ENCODE measurements around the gene HDHD3.

Gene HDHD3

DNA sequence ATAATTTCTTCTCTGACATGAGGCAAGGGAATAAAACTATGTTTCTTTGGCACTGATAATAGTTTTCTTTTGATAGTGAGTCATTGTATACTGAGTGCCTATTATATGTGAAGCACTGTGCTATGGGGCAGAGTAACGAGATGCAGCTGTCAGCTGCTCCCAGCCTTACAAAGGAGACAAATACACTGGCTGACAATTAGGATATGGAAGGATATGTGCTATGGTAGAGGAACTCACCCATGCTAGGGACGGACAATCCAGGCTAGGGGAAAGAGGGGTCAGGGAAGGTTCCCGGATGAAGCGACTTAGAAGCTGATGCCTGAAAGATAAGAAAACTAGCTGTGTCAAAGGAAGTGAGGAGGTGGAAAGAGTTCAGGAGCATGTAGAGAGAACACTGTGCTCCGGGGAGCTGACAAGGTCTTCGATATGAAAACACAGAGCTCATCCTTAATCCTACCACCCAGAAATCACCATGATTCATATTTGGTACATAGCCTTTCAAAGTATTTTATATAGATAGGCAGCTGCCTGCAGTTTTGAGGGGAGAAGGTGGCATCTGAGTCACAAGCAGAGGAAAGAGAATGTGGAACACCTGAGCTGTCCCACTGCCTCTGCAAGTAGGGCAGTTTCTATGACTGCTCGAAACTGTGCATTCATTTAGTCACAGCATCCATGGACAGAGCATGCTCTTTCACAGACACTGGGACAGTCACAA lies 15.3 kb downstream of the HDHD3 start:
- no peak for DNase-seq

DNA sequence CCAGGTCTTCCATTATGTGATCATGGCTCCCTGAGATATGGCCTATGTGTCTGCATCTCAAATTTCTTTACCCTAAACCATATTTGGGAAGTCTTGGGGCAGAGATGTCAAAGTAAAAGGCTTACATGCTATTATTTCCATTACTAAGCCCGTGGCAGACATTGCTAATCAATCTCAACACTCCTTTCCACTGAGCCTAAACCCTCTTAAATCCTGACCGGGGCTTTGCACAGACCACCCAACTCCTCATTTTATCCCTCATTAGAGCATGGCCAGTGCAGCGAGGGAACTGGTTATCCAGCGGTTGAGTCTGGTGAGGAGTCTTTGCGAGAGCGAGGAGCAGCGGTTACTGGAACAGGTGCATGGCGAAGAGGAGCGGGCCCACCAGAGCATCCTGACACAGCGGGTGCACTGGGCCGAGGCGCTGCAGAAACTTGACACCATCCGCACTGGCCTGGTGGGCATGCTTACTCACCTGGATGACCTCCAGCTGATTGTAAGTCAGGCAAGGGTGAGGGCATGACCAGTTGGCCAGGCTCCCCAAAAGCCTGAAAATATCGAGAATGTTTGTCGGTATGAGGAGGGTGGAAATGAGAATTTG lies 16.4 kb downstream of the HDHD3 start:
- DNase-seq = no peak

DNA sequence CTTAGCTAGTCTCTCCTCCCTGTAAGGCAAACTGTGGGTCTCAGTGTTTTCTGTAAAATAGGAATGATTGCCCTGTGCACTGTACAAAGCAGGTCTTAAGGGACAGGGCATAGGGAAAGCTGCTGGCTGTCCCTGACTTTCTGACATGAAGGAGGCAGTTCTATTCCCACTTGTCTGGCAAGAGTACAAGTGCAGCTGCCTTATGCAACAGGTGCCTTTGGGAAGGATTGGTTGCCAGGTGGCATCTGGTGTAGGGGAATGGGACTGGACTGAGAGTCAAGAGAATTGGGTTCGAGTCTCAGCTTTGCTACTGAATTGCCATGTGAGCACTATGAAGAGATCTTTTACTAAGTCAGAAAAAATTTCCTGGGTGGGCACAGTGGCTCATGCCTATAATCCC lies 17.4 kb downstream of the HDHD3 start:
- DNase-seq = no peak

DNA sequence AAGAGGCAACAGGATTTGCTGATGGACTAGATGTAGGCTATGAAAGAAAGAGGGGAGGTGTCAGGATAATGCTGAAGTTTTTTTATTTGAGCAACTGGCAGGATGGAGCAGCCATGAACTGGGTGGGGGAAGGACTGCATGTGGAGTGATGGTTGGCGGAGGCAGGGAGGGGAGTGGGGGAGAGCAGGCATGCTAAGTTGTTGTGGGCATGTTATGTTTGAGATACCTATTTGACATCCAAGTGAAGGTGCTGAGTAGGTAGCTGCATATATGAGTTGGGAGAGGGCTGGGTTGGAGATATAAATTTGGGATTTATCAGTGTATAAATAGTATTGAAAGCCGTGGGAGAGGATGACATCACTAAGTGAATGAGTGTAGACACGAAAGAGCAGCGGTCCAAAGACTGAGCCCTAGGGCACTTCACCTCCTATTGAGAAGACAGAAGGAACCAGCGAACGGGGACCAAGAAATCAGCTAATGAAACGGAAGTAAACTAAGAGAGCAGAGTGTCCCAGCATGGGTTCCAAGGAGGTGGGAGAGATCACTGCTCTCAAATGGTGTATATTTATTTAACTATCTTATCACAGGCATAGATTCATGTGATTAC lies 20.0 kb downstream of the HDHD3 start:
- no peak for DNase-seq

DNA sequence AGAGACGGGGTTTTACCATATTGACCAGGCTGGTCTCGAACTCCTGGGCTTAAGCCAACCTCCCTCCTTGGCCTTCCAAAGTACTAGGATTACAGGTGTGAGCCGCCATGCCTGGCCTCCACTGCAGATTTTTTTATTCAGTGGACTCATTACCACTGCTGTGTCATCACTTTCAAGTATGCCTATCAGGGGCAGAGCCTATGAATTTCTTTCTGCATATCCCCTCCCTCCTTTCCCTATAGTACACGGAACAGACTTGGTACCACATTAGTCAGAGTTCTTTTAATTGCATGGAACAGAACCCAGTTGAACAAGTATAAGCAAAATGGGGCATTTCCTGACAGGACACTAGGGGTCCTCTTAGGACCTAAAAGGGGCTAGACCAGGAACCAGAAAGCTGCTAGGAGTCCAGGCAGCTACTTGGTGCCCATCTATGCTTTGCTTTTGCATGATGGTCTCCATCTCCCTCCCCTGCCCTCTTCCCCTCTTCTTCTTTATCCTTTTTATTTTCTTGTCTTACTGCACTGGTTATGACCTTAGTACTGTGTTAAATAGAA lies 21.7 kb downstream of the HDHD3 start:
- DNase-seq = no peak

DNA sequence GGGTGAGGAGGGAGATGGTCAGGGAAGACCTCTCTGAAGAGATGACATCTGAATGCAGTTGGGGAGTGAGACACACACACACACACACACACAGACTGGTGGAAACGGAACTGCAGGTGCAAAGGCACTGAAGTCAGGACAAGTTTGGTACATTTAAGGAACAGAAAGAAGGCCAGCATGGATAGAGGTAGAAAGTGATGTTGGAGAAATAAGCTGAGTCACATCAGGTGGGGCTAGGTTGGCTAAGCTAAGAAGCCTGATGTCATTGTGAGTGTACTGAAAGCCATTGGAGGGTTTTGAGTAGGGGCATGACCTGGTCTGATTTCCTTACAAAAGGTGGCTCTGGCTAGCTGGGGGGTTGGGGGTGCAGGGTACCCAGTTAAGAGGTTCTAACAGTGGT lies 24.4 kb downstream of the HDHD3 start:
- DNase-seq = no peak

DNA sequence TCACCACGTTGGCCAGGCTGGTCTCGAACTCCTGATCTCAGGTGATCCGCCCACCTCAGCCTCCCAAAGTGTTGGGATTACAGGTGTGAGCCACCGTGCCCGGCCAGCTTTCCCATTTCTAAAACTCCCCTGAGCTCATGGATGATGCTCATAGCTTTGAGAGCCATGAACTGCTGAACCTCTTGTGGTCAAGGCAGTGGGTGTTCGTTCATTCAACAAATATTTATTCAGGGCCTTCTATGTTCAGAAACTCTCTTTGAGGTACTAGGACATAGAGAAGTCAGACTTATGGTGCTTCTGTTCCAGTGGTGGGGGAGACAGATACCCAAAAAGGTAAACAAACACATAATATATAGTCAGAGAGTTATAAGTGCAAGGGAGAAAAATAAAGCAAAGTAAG lies 24.8 kb downstream of the HDHD3 start:
- DNase-seq = no peak

DNA sequence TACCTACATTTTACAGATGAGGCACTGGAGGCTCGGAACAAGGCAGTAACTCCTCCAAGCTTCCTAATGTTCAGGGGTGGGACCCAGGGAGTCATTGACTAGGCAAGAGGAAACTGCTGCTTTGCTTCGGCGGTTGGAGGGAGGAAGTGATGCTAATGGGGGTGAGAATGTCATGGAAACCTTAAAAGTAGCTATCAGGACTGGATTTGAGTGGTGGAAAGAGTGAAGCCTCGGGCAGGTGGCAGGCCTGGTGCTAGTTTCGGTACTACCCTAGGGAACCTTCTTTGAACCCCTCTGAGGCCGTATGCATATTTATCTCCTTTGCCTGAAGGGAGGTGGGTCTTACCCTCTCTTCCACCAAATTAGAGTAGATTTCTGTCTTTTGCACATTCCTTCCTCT lies 25.8 kb downstream of the HDHD3 start:
- DNase-seq = no peak

DNA sequence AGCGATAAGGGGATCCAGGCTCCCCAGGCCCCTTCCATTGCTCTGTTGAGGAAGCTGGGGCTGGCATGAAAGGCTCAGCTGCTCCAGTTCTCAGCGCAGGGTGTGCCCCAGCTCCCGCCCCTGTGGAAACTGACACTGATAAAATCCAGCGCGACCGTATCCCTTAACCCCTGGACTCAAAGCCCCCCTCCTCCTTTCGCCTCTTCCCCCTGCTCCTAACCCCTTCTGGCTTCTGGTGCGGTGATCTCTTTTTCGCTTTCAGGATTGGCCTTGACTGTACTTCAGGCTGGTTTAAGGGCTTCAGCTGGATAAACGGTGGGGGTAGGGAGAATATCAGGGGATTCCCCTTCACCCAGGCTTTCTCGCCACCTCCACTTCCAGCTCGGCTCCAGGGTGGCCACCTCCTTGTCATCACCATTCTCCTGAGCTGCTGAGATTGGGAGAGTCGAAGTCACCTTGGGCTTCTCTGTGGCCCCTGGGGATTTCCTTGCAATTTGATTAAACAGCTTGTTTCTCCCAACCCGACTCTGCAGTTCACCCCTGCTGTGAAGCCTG lies 26.6 kb downstream of the HDHD3 start:
- DNase-seq = no peak

DNA sequence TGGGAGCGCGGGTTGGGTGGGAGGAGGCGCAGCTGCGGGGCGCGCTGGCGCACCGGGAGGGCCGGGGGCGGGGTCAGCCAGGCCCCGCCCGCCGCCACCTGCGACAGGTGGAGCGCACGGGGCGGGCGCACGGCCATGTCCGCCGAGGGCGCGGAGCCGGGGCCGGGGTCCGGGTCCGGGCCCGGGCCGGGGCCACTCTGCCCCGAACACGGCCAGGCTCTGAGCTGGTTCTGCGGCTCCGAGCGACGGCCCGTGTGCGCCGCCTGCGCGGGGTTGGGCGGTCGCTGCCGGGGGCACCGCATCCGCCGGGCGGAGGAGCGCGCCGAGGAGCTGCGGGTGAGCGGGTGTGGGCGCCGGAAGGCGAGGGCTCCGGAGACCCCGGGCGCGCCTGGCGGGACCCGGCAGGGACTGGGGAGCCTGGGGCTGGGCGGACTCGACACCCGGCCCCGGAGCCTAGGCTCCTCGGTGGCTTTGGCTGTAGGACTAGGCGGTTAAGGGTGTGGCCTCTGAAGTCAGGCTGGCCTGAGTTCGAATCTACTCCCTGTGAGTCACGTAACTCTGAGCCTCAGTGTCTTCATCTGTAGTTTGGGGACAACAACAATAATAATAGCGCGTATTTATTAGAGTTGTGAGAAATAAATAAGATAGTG lies 27.2 kb downstream of the HDHD3 start, which contains the start of gene BSPRY:
TSS of gene BSPRY (plus strand) at position 97 of the 650 bp plus-strand sequence. CDS start at position 136, 39 bp downstream.
- DNase-seq = no peak

DNA sequence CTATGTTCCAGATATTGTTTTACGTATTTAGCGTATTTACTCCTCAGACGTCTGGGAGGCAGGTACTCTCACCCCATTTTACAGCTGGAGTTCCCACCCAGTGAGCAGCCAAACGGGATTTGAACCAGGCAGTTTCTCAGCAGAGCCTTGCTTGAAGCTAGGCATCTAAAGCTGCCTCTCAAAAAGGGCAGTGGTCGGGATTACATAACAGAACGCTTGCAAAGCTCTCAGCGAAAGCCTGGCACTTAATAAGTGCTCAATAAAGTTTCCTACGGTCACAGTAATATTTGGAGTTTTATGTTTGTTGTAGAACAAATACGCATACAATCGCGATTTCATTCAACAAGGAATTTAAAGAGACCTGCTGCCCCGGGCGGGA lies 27.7 kb downstream of the HDHD3 start:
- no peak for DNase-seq

DNA sequence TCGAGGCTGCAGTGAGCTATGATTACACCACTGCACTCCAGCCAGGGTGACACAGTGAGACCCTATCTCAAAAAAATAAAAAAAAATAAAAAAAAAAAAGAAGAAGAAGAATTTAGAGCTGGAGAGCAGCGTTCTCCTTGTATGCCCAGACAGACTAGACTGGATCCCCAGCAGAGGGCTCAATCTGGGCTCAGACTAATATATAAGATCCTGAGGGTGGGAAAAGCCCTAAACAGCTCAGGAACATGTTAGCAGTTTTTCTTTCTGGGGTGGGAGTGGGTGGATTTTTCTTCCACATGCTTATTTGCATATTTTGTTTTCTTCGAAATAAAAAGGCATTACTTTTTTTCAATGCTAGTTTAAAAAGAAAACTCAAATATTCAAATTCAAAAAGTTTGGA lies 28.3 kb downstream of the HDHD3 start:
- no peak for DNase-seq

DNA sequence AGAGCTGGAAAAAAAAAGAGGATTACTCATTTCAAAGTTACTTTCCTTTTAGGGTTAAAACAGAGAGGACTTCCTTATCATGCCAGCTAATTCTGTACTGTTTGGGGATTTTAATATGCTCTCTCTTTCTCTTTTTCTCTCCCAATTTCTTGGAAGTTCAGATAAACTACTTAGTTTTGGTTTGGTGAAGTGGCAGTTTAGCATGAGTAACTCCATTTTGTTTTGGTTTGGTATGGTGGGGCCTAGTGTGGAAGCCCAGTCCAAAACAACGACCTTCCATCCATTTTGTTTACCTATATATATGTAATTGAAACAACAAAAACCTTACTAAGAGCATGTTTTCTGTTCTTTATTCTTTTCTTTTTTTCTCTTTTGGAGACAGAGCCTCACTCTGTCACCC lies 31.1 kb downstream of the HDHD3 start:
- DNase-seq = no peak

DNA sequence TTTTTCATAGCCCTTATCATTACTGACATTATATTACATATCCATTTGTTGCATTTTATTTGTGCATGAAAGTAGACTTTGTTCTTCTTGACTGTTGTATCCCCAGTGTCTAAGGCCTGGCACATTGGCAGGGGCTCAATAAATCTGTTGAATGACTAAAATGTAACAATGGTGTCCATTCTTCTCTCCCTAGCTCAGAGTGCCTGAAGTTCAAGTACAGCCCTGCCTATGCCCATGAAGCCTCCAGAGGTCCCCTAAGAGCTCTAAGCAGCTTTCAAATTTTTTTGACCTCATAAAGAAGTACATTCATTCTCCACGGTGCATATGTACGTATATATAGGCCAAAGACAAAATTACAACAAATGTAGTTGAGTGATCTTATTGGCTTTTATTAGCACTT lies 31.6 kb downstream of the HDHD3 start:
- DNase-seq = no peak

DNA sequence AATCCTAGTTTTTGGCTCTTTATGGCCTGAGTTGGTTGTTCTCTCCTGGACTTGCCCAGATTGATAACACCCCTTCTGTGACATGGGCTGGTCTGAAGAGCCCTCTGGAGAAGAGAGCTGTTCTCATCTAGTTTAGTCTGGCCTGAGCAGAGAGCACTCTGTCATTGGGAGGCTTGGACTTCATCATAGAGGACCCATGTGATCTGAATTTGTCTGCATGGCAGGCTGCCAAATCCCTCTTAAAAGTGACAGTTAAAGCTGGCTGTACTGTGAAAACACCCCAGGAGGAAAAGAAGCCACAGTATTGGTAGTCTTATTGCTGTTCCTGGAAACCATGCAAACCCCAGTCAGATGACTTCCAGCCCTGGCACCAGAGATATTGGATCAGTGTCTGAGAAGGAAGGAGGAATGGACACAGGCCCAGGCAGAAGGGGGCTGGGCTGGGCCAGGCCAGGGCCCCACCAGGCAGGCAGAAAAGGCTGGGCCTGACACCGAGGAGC lies 33.0 kb downstream of the HDHD3 start:
- DNase-seq = no peak

DNA sequence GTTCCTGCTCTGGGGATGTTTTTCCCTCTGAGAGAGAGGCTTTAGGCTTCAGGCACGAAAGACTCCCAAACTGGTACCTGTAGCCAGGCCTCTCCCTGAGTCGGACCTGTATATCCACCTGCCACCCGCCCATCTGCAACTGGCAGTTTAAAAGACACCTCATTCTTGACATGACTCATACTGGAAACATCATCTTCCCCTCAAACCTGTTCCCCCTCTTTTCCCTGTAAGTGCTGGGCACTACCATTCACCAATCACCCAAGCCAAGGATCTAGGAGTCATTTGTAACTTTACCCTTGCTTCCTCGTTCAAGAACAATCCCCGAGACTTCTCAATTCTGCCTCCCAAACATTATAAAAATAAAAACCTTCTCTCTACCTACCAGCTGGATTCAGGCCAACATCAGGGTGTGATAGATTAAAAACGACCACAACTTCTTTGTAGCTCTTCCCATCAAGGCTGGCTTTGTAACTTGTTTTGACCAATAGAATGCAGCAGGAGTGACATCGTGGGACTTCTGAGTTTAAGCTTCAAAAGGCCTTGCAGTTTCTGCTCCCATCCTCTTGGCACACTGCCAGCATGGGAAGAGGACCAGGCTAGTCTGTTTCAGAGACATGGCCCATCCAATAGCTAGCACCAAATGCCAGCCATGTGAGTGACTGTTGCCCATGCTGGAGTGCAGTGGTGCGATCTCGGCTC lies 34.9 kb downstream of the HDHD3 start:
- no peak for DNase-seq

DNA sequence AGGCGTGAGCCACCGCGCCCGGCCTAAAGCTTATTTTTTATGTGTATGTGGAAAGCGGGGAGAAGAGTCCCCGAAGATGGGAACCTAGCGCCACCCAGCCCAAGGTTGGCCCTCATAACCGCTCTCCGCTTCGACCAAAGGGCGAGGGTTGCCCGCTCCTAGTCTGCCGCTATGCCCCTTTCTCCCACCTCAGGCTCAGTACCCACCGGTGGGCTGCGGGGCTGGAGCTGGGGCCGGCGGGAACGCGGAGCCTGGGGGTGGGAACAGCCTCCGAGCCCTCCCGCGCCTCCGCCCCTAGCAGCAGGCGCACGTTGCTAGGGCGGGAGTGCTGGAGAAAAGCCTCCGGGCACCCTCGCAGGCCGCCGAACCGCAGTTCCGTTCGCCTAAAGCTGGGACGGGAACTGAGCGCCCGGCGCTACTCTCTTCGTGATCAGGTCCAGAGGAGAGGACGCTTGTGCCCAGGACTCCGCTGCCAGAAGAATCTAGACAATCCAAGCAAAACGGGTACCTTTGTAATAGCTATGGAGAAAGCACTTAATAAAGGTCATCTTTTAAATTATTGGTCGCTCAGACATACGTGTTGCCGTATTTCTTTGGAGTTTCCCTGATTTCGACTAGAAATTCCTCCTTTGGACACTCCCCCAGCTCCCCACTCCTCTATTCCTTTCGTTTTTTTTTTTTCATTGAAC lies 36.6 kb downstream of the HDHD3 start, which contains the start of gene WDR31:
TSS of gene WDR31 (minus strand) at position 265 of the 689 bp plus-strand sequence. CDS start 8,253 bp downstream, outside the sequence.
- peak; percentile 75 for DNase-seq

DNA sequence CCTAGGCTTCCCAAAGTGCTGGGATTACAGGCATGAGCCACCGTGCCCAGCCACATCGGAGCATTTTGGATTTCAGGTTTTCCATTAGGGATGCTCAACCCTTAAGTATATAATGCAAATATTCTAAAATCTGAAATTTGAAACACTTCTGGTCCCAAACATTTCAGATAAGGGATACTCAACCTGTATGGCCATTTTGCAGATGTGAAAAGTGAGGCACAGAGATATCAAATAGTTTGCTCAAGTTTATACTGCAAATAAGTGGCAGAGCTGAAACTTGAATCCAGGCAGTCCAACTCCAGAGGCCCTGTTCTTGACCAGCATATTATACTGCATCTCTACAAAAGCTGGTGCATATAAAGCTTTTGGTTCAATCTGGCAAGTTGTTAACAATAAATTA lies 39.1 kb downstream of the HDHD3 start:
- DNase-seq = no peak

DNA sequence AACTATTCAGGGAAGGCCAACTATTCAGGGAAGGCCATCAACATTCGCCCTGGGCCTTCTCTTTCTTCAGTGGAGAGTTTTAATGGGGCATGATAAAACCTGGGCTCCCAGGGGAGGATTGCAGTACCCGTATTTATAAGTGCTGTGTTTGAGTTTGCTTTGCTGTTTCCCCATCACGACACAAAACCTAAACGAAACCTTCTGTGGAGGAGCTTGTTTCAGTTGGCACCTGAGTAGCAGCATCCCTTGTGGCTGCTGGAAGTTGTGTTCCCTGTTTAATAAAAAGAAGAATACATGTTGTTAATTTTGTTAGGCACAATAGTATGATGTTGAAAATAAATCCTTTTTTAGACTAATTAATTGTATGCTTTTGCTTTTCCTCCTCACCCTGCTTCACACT lies 45.0 kb downstream of the HDHD3 start:
- no peak for DNase-seq

DNA sequence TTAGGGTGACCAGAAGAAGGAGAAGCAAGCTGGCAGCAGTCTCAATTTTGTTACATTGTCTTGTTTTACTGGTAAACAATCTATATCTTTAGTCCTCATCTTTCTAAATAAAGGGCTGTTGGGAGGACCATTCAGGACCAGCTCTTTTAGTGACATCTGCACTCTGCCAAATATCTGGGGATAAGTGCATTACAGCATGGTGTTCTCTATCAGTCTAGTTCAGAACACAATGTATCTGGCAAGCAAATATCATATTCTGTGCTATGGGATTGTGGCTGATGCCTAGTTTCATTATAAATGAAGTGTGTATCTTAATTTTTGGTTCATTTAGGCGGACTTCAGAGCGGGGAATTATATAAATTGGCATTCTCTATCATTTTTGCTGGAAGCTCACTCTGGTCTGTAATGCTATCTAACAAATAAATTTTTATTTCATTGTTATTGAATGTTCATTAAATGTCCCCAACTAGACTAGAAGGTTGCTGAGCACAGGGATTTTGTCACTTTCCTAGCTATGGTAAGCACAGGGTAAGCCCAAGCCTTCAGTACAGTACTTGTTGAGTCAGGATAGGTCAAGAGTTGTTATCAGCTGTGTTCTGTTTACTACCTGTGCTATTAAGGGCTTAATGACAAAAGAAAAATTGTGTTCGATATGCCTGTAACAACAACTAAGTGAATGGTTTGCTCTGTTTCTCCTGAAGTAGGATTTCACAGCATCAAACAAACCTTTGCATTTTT lies 48.6 kb downstream of the HDHD3 start:
- DNase-seq = no peak

DNA sequence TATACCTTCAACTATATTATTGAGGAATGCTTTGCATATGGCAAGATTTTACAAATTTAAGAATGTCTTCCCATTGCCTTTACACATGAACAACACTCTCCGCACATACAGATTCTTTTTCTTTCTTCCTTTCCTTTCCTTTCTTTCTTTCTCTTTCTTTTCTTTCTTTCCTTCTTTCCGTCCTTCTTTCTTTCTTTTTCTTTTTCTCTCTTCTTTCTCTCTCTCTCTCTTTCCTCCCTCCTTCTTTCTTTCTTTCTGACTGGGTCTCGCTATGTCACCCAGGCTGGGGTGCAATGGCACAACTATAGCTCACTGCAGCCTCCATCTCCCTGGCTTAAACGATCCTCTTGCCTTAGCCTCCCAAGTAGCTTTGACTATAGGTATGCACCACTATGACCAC lies 50.6 kb downstream of the HDHD3 start:
- DNase-seq = no peak

All from T1000 (cell line).